ENCODE results near the gene ABCB8.
"Not testable (repeated sequence)": the region's sequence is repeated elsewhere in the genome, so short reads cannot be mapped to it uniquely, and the experiment has no call there.

The ABCB8 gene

GRCh38 chr7:151014950-151015349 is 13.3 kb upstream of the ABCB8 start:
- DNase-seq (ENCODE audit: low spot score): no peak

- DNase-seq (ENCODE audit: low spot score): no peak
Measured at GRCh38 chr7:151015967-151016366, 12.3 kb upstream of the ABCB8 start.

- no peak for DNase-seq (ENCODE audit: low spot score)
Measured at GRCh38 chr7:151016505-151016904, 11.7 kb upstream of the ABCB8 start.

- DNase-seq (ENCODE audit: low spot score): no peak
Measured at GRCh38 chr7:151016942-151017341, 11.3 kb upstream of the ABCB8 start.

- DNase-seq (ENCODE audit: low spot score): no peak
Measured at GRCh38 chr7:151017370-151017952, 10.8 kb upstream of the ABCB8 start.

GRCh38 chr7:151017953-151018420 is 10.3 kb upstream of the ABCB8 start:
- peak; percentile 47 for DNase-seq (ENCODE audit: low spot score)

- DNase-seq (ENCODE audit: low spot score): no peak
Measured at GRCh38 chr7:151018421-151019129, 9.7 kb upstream of the ABCB8 start.

GRCh38 chr7:151019130-151019447 is 9.2 kb upstream of the ABCB8 start:
- no peak for DNase-seq (ENCODE audit: low spot score)

- DNase-seq (ENCODE audit: low spot score): no peak
Measured at GRCh38 chr7:151020231-151020630, 8.0 kb upstream of the ABCB8 start.

GRCh38 chr7:151023232-151023631 is 5.0 kb upstream of the ABCB8 start:
- no peak for DNase-seq (ENCODE audit: low spot score)

- DNase-seq (ENCODE audit: low spot score): no peak
Measured at GRCh38 chr7:151024435-151025056, 3.7 kb upstream of the ABCB8 start, which contains the start of gene ATG9B. Gene ATG9B, minus strand, starts transcription at chr7:151024494. Its CDS starts 71 bp downstream, at chr7:151024423.

GRCh38 chr7:151025924-151026671 is 2.2 kb upstream of the ABCB8 start:
- DNase-seq (ENCODE audit: low spot score): no peak

GRCh38 chr7:151026771-151027727 is 1.2 kb upstream of the ABCB8 start:
- not testable (repeated sequence) for DNase-seq (ENCODE audit: low spot score)

- not testable (repeated sequence) for DNase-seq (ENCODE audit: low spot score)
Measured at GRCh38 chr7:151027728-151028130, 521 bp upstream of the ABCB8 start.

GRCh38 chr7:151028948-151029501 is 775 bp downstream of the ABCB8 start:
- DNase-seq (ENCODE audit: low spot score): no peak

GRCh38 chr7:151031011-151031410 is 2.8 kb downstream of the ABCB8 start:
- no peak for DNase-seq (ENCODE audit: low spot score)

- DNase-seq (ENCODE audit: low spot score): no peak
Measured at GRCh38 chr7:151032936-151033863, 5.0 kb downstream of the ABCB8 start.

- DNase-seq (ENCODE audit: low spot score): no peak
Measured at GRCh38 chr7:151033864-151034249, 5.6 kb downstream of the ABCB8 start.

- no peak for DNase-seq (ENCODE audit: low spot score)
Measured at GRCh38 chr7:151034312-151035025, 6.2 kb downstream of the ABCB8 start.
